ENCODE results near the gene PGC. TPM values are rescaled to one million over a fixed set of nuclear protein-coding genes. Genes with fewer than 3 reads are reported as not detected.
A peak's percentile ranks its signal among the peaks of the same experiment; 100 is the strongest.

The PGC gene
- total and polyA plus RNA-seq, 4 donors = not detected

GRCh38 chr6:41785689-41786450, 38.7 kb upstream of the PGC start:
- Histone ChIP-seq H3K4me1 (ENCODE audit: control insufficient read depth, insufficient read depth, low read length) (peaks cover 32% of the 10 kb centered on the region), H3K27ac (ENCODE audit: low read depth, low read length) (peak overlapping the region; percentile 49), H3K27me3 (ENCODE audit: control insufficient read depth, insufficient read depth, low read length) (no peaks in the 10 kb centered on the region), H3K9me3 (ENCODE audit: control insufficient read depth, insufficient read depth, low read length) (no peaks in the 10 kb centered on the region), H3K36me3 (ENCODE audit: control insufficient read depth, insufficient read depth, low read length) (peaks cover 13% of the 10 kb centered on the region), H3K4me3 (ENCODE audit: low read depth, low read length) (peak overlapping the region; percentile 41)
- WGBS (ENCODE audit: insufficient coverage) = 10% methylated on average over 24 of the region's 29 CpGs
- peak in 1 of 6 donors; percentile 71 for DNase-seq (ENCODE audit: low read depth in 4 of 6, low spot score in 6 of 6)

- 63% methylated on average over 11 of the region's 11 CpGs for WGBS (ENCODE audit: insufficient coverage)
- Histone ChIP-seq H3K9me3 (ENCODE audit: control insufficient read depth, insufficient read depth, low read length) (no peaks in the 10 kb centered on the region), H3K36me3 (ENCODE audit: control insufficient read depth, insufficient read depth, low read length) (peaks cover 13% of the 10 kb centered on the region), H3K4me1 (ENCODE audit: control insufficient read depth, insufficient read depth, low read length) (peaks cover 35% of the 10 kb centered on the region), H3K27me3 (ENCODE audit: control insufficient read depth, insufficient read depth, low read length) (no peaks in the 10 kb centered on the region), H3K4me3 (ENCODE audit: low read depth, low read length) (no peak overlapping the region), H3K27ac (ENCODE audit: low read depth, low read length) (no peak overlapping the region)
- DNase-seq (ENCODE audit: low read depth in 4 of 6, low spot score in 6 of 6) = no peak
These were observed 38.1 kb upstream of the PGC start for GRCh38 chr6:41785254-41785653.

- H3K27me3 ChIP-seq (ENCODE audit: control insufficient read depth, insufficient read depth, low read length) = no peaks in the 10 kb centered on the region
- H3K4me3 ChIP-seq (ENCODE audit: low read depth, low read length) = no peak overlapping the region
- peaks cover 35% of the 10 kb centered on the region for H3K4me1 ChIP-seq (ENCODE audit: control insufficient read depth, insufficient read depth, low read length)
- WGBS (ENCODE audit: insufficient coverage) = no CpG with 5 or more reads among the region's 5 CpGs
- peaks cover 13% of the 10 kb centered on the region for H3K36me3 ChIP-seq (ENCODE audit: control insufficient read depth, insufficient read depth, low read length)
- H3K9me3 ChIP-seq (ENCODE audit: control insufficient read depth, insufficient read depth, low read length) = no peaks in the 10 kb centered on the region
- H3K27ac ChIP-seq (ENCODE audit: low read depth, low read length) = no peak overlapping the region
- DNase-seq (ENCODE audit: low read depth in 4 of 6, low spot score in 6 of 6) = no peak
These were observed 37.5 kb upstream of the PGC start for GRCh38 chr6:41784581-41785171.

- no peaks in the 10 kb centered on the region for H3K9me3 ChIP-seq (ENCODE audit: control insufficient read depth, insufficient read depth, low read length)
- no peak overlapping the region for H3K27ac ChIP-seq (ENCODE audit: low read depth, low read length)
- WGBS (ENCODE audit: insufficient coverage) = 72% methylated on average over 2 of the region's 6 CpGs
- no peaks in the 10 kb centered on the region for H3K27me3 ChIP-seq (ENCODE audit: control insufficient read depth, insufficient read depth, low read length)
- no peak overlapping the region for H3K4me3 ChIP-seq (ENCODE audit: low read depth, low read length)
- DNase-seq (ENCODE audit: low read depth in 4 of 6, low spot score in 6 of 6) = no peak
- H3K36me3 ChIP-seq (ENCODE audit: control insufficient read depth, insufficient read depth, low read length) = peaks cover 7% of the 10 kb centered on the region
- peaks cover 34% of the 10 kb centered on the region for H3K4me1 ChIP-seq (ENCODE audit: control insufficient read depth, insufficient read depth, low read length)
These were observed 36.0 kb upstream of the PGC start for GRCh38 chr6:41783106-41783780.

GRCh38 chr6:41781366-41781730, 34.2 kb upstream of the PGC start:
- peaks cover 19% of the 10 kb centered on the region for H3K36me3 ChIP-seq (ENCODE audit: control insufficient read depth, insufficient read depth, low read length)
- H3K27me3 ChIP-seq (ENCODE audit: control insufficient read depth, insufficient read depth, low read length) = no peaks in the 10 kb centered on the region
- H3K27ac ChIP-seq (ENCODE audit: low read depth, low read length) = peak overlapping the region; percentile 57
- WGBS (ENCODE audit: insufficient coverage) = 42% methylated on average over 2 of the region's 3 CpGs
- H3K4me1 ChIP-seq (ENCODE audit: control insufficient read depth, insufficient read depth, low read length) = peaks cover 34% of the 10 kb centered on the region
- peak overlapping the region; percentile 73 for H3K4me3 ChIP-seq (ENCODE audit: low read depth, low read length)
- no peaks in the 10 kb centered on the region for H3K9me3 ChIP-seq (ENCODE audit: control insufficient read depth, insufficient read depth, low read length)
- no peak for DNase-seq (ENCODE audit: low read depth in 4 of 6, low spot score in 6 of 6)

- no peaks in the 10 kb centered on the region for H3K27me3 ChIP-seq (ENCODE audit: control insufficient read depth, insufficient read depth, low read length)
- H3K4me3 ChIP-seq (ENCODE audit: low read depth, low read length) = peak within 1 kb of the TSS; percentile 73
- H3K4me1 ChIP-seq (ENCODE audit: control insufficient read depth, insufficient read depth, low read length) = peaks cover 29% of the 10 kb centered on the region
- peak within 1 kb of the TSS; percentile 89 for H3K27ac ChIP-seq (ENCODE audit: low read depth, low read length)
- 1% methylated on average over 15 of the region's 36 CpGs for WGBS (ENCODE audit: insufficient coverage)
- H3K9me3 ChIP-seq (ENCODE audit: control insufficient read depth, insufficient read depth, low read length) = no peaks in the 10 kb centered on the region
- peaks cover 24% of the 10 kb centered on the region for H3K36me3 ChIP-seq (ENCODE audit: control insufficient read depth, insufficient read depth, low read length)
- DNase-seq (ENCODE audit: low read depth in 4 of 6, low spot score in 6 of 6) = peak in 2 of 6 donors; percentile 43 to 58
These were observed 33.6 kb upstream of the PGC start, which contains the start of gene PRICKLE4 for GRCh38 chr6:41780551-41781365. PRICKLE4 (plus strand) TSS chr6:41780782; CDS start chr6:41783474, 2,692 bp downstream.

GRCh38 chr6:41779788-41780550, 32.8 kb upstream of the PGC start, which contains the start of gene FRS3:
FRS3 (minus strand) TSS chr6:41779900; CDS start chr6:41776987, 2,913 bp downstream.
- peak within 1 kb of the TSS; percentile 73 for H3K4me3 ChIP-seq (ENCODE audit: low read depth, low read length)
- H3K4me1 ChIP-seq (ENCODE audit: control insufficient read depth, insufficient read depth, low read length) = peaks cover 22% of the 10 kb centered on the region
- H3K27ac ChIP-seq (ENCODE audit: low read depth, low read length) = peak within 1 kb of the TSS; percentile 89
- peaks cover 29% of the 10 kb centered on the region for H3K36me3 ChIP-seq (ENCODE audit: control insufficient read depth, insufficient read depth, low read length)
- H3K9me3 ChIP-seq (ENCODE audit: control insufficient read depth, insufficient read depth, low read length) = no peaks in the 10 kb centered on the region
- H3K27me3 ChIP-seq (ENCODE audit: control insufficient read depth, insufficient read depth, low read length) = no peaks in the 10 kb centered on the region
- peak; percentile 89 to 99 (median 96) for DNase-seq (ENCODE audit: low read depth in 4 of 6, low spot score in 6 of 6)
- WGBS (ENCODE audit: insufficient coverage) = under 1% methylated on average over 72 of the region's 73 CpGs

GRCh38 chr6:41779336-41779735, 32.1 kb upstream of the PGC start:
- under 1% methylated on average over 11 of the region's 16 CpGs for WGBS (ENCODE audit: insufficient coverage)
- no peak for DNase-seq (ENCODE audit: low read depth in 4 of 6, low spot score in 6 of 6)
- Histone ChIP-seq H3K27me3 (ENCODE audit: control insufficient read depth, insufficient read depth, low read length) (no peaks in the 10 kb centered on the region), H3K27ac (ENCODE audit: low read depth, low read length) (no peak overlapping the region), H3K4me1 (ENCODE audit: control insufficient read depth, insufficient read depth, low read length) (peaks cover 19% of the 10 kb centered on the region), H3K4me3 (ENCODE audit: low read depth, low read length) (peak overlapping the region; percentile 55), H3K9me3 (ENCODE audit: control insufficient read depth, insufficient read depth, low read length) (no peaks in the 10 kb centered on the region), H3K36me3 (ENCODE audit: control insufficient read depth, insufficient read depth, low read length) (peaks cover 30% of the 10 kb centered on the region)

Data from spinal cord (tissue), 10 donors.